Measurements from ENCODE around the gene TSPYL6. TPM values are rescaled to one million over a fixed set of nuclear protein-coding genes. Genes with fewer than 3 reads are reported as not detected.

The TSPYL6 gene
- total and polyA plus RNA-seq, 12 donors = 0.11 TPM; not detected in 11

- DNase-seq = no peak
- Histone ChIP-seq H3K27ac (no peak overlapping the region), H3K27me3 (no peaks in the 10 kb centered on the region), H3K4me1 (replicated peaks in 1 of 2) (no peaks in the 10 kb centered on the region), H3K36me3 (replicated peaks in 1 of 2) (no peaks in the 10 kb centered on the region), H3K9me3 (replicated peaks in 1 of 3) (no peaks in the 10 kb centered on the region), H3K4me3 (no peak overlapping the region)
- intact Hi-C loops (cut with DNase I) = no loop called here
- 86 to 92% (median 91%) methylated on average over 2 of the region's 2 CpGs for WGBS, 4 donors
- TF ChIP-seq CTCF (IDR thresholded peaks at IDR 0.05) = no peak
- TF ChIP-seq POLR2A (IDR thresholded peaks at IDR 0.05) = no peak
Measured at GRCh38 chr2:54262015-54262765, 6.2 kb upstream of the TSPYL6 start.

GRCh38 chr2:54261537-54261936 lies 5.5 kb upstream of the TSPYL6 start:
- Histone ChIP-seq H3K27me3 (no peaks in the 10 kb centered on the region), H3K4me3 (no peak overlapping the region), H3K27ac (no peak overlapping the region), H3K36me3 (replicated peaks in 1 of 2) (no peaks in the 10 kb centered on the region), H3K9me3 (replicated peaks in 1 of 3) (no peaks in the 10 kb centered on the region), H3K4me1 (replicated peaks in 1 of 2) (no peaks in the 10 kb centered on the region)
- TF ChIP-seq CTCF (IDR thresholded peaks at IDR 0.05) = no peak
- TF ChIP-seq POLR2A (IDR thresholded peaks at IDR 0.05) = no peak
- no peak for DNase-seq
- intact Hi-C loops (cut with DNase I) = no loop called here
- 66 to 71% (median 66%) methylated on average over 2 of the region's 2 CpGs for WGBS, 4 donors

- no peaks in the 10 kb centered on the region for H3K36me3 ChIP-seq (replicated peaks in 1 of 2)
- H3K27me3 ChIP-seq = no peaks in the 10 kb centered on the region
- no peak overlapping the region for H3K27ac ChIP-seq
- no peaks in the 10 kb centered on the region for H3K9me3 ChIP-seq (replicated peaks in 1 of 3)
- H3K4me3 ChIP-seq = no peak overlapping the region
- no peak for DNase-seq
- WGBS, 4 donors = 97 to 100% (median 98%) methylated on average over 2 of the region's 2 CpGs
- no peaks in the 10 kb centered on the region for H3K4me1 ChIP-seq (replicated peaks in 1 of 2)
- no peak for TF ChIP-seq POLR2A (IDR thresholded peaks at IDR 0.05)
- TF ChIP-seq CTCF (IDR thresholded peaks at IDR 0.05) = no peak
- intact Hi-C loops (cut with DNase I) = no loop called here
Measured at GRCh38 chr2:54260241-54260595, 4.2 kb upstream of the TSPYL6 start.

GRCh38 chr2:54259413-54260240 lies 3.6 kb upstream of the TSPYL6 start:
- H3K4me3 ChIP-seq = no peak overlapping the region
- no peaks in the 10 kb centered on the region for H3K9me3 ChIP-seq (replicated peaks in 1 of 3)
- intact Hi-C loops (cut with DNase I) = no loop called here
- H3K4me1 ChIP-seq (replicated peaks in 1 of 2) = no peaks in the 10 kb centered on the region
- H3K27ac ChIP-seq = no peak overlapping the region
- DNase-seq = no peak
- no peak for TF ChIP-seq CTCF (IDR thresholded peaks at IDR 0.05)
- no peak for TF ChIP-seq POLR2A (IDR thresholded peaks at IDR 0.05)
- H3K36me3 ChIP-seq (replicated peaks in 1 of 2) = no peaks in the 10 kb centered on the region
- no peaks in the 10 kb centered on the region for H3K27me3 ChIP-seq
- WGBS, 4 donors = 92 to 95% (median 94%) methylated on average over 6 of the region's 6 CpGs
